MCF 10A (cell line): ENCODE data around the gene DEF6. TPM values are rescaled to one million over a fixed set of nuclear protein-coding genes. Genes with fewer than 3 reads are reported as not detected.

Experiments
- BruUV-seq: library from RNA; stranded (reverse); fragments of 400-500 nt; replicated peaks from 2 replicates; lab custom pipeline; 2021; lab: Mats Ljungman, UMichigan
- CTCF ChIA-PET: fragments of 300-600 bp; sonication (Branson Sonifier 250); formaldehyde crosslinking; extraction: SDS; loops from one replicate; lab custom pipeline; 2021; ENCODE audit warnings: antibody characterized with exemption, inconsistent platforms; lab: Yijun Ruan, JAX
- POLR2A ChIA-PET: fragments of 300-600, 350-650 bp; sonication (Branson Sonifier 250); formaldehyde crosslinking; extraction: SDS; loops from one replicate; lab custom pipeline; 2020; ENCODE audit warnings: antibody characterized with exemption, inconsistent platforms; lab: Yijun Ruan, JAX
- DNase-seq: peaks from one replicate; pipeline ENCODE4 v3.0.0-alpha.2; 2018; ENCODE audit not compliant: unreplicated experiment
- H3K27ac Mint-ChIP-seq: one replicate; pipeline ENCODE4 v1.8.0; 2022; ENCODE audit warnings: mild to moderate bottlenecking, low read depth, mixed read lengths; ENCODE audit not compliant: unreplicated experiment
- H3K27me3 Mint-ChIP-seq: one replicate; pipeline ENCODE4 v1.8.0; 2022; ENCODE audit warnings: mixed read lengths; ENCODE audit not compliant: insufficient read depth, unreplicated experiment
- H3K36me3 Mint-ChIP-seq: one replicate; pipeline ENCODE4 v1.8.0; 2022; ENCODE audit warnings: mild to moderate bottlenecking, moderate library complexity, mixed read lengths; ENCODE audit not compliant: insufficient read depth, unreplicated experiment
- H3K4me1 Mint-ChIP-seq: one replicate; pipeline ENCODE4 v1.8.0; 2022; ENCODE audit warnings: mixed read lengths; ENCODE audit not compliant: insufficient read depth, unreplicated experiment
- H3K4me3 Mint-ChIP-seq: one replicate; pipeline ENCODE4 v1.8.0; 2022; ENCODE audit warnings: mild to moderate bottlenecking, moderate library complexity, mixed read lengths; ENCODE audit not compliant: unreplicated experiment
- H3K9me3 Mint-ChIP-seq: one replicate; pipeline ENCODE4 v1.8.0; 2022; ENCODE audit warnings: mixed read lengths; ENCODE audit not compliant: unreplicated experiment
- intact Hi-C: fragments of 100-400 bp; cut with micrococcal nuclease; formaldehyde crosslinking; loops from 2 replicates; pipeline ENCODE4 v1.14.1; 2022
- total RNA-seq: library from RNA; stranded (reverse); gene quantifications from 2 replicates; pipeline ENCODE4 v1.2.3, GENCODE V29; 2022
- TF ChIP-seq, protein P1 (sequence below): fragments of 200-600 bp; IDR thresholded peaks from one replicate; pipeline ENCODE4 v1.8.0; 2022; ENCODE audit warnings: antibody characterized with exemption, mild to moderate bottlenecking; ENCODE audit not compliant: unreplicated experiment

DEF6 gene
- total RNA-seq, 1 experiment from 2014 or later: 23.1 TPM

DNA sequence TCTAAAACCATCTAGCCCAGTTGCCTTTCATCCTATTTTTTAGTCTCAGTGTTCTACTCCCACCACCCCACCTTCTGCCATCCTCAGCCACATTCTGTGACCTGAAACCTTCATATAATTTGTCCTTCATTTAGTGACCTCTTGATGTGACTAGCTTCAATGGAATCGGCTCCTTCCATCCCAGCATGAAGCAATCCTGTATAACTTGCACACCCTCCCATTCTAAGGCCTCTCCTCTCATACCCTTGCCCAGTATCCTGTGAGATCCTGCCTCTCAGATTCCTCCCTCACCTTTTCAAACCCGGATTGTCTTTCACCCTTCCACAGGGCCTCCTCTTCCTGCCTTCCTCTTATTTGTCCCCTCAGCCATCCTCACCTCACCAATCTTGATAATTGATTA, 35.0 kb upstream of the DEF6 start:
- peaks cover 6% of the 10 kb centered on the region for H3K36me3 Mint-ChIP-seq
- intact Hi-C loops: no loop called here
- peaks cover 39% of the 10 kb centered on the region for H3K4me1 Mint-ChIP-seq
- TF ChIP-seq, protein P1, sequence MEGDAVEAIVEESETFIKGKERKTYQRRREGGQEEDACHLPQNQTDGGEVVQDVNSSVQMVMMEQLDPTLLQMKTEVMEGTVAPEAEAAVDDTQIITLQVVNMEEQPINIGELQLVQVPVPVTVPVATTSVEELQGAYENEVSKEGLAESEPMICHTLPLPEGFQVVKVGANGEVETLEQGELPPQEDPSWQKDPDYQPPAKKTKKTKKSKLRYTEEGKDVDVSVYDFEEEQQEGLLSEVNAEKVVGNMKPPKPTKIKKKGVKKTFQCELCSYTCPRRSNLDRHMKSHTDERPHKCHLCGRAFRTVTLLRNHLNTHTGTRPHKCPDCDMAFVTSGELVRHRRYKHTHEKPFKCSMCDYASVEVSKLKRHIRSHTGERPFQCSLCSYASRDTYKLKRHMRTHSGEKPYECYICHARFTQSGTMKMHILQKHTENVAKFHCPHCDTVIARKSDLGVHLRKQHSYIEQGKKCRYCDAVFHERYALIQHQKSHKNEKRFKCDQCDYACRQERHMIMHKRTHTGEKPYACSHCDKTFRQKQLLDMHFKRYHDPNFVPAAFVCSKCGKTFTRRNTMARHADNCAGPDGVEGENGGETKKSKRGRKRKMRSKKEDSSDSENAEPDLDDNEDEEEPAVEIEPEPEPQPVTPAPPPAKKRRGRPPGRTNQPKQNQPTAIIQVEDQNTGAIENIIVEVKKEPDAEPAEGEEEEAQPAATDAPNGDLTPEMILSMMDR: no peak
- peak overlapping the region; percentile 17 for H3K27ac Mint-ChIP-seq
- no TSS peak for BruUV-seq
- DNase-seq: no peak
- H3K27me3 Mint-ChIP-seq: no peaks in the 10 kb centered on the region
- H3K9me3 Mint-ChIP-seq: no peaks in the 10 kb centered on the region
- POLR2A ChIA-PET: interaction anchor here (0.6 kb wide), 1 partner anchor 134 kb away, joined by 3 read pairs; no protein-coding TSS in a partner anchor
- CTCF ChIA-PET: no interaction called here
- peak overlapping the region; percentile 0 for H3K4me3 Mint-ChIP-seq

- intact Hi-C loops: no loop called here
- ChIA-PET CTCF (interaction anchor here (0.8 to 2.9 kb wide), 2 partner anchors 21 to 39 kb away, joined by 4 to 6 read pairs; no protein-coding TSS in a partner anchor), POLR2A (interaction anchor here (0.5 to 1.2 kb wide), 3 partner anchors 230 to 377 kb away, joined by 3 read pairs; partner anchors contain the start of gene TAF11)
- no peak overlapping the region for H3K27ac Mint-ChIP-seq
- H3K9me3 Mint-ChIP-seq: no peaks in the 10 kb centered on the region
- TF ChIP-seq, protein P1: no peak
- peaks cover 39% of the 10 kb centered on the region for H3K4me1 Mint-ChIP-seq
- H3K36me3 Mint-ChIP-seq: no peaks in the 10 kb centered on the region
- no peaks in the 10 kb centered on the region for H3K27me3 Mint-ChIP-seq
- DNase-seq: no peak
- no peak overlapping the region for H3K4me3 Mint-ChIP-seq
- BruUV-seq: no TSS peak
Observed at GRCh38 chr6:35264550-35265274, 32.9 kb upstream of the DEF6 start.

- CTCF ChIA-PET: interaction anchor here (2.9 kb wide), 1 partner anchor 20 kb away, joined by 6 read pairs; no protein-coding TSS in a partner anchor
- no peak overlapping the region for H3K4me3 Mint-ChIP-seq
Observed at GRCh38 chr6:35265523-35265922, 32.1 kb upstream of the DEF6 start.

GRCh38 chr6:35267446-35267845, 30.2 kb upstream of the DEF6 start:
- POLR2A ChIA-PET: no interaction called here
- intact Hi-C loops: no loop called here
- CTCF ChIA-PET: no interaction called here
- no peak for DNase-seq
- TF ChIP-seq, protein P1: no peak
- H3K27ac Mint-ChIP-seq: no peak overlapping the region
- H3K36me3 Mint-ChIP-seq: no peaks in the 10 kb centered on the region
- no TSS peak for BruUV-seq
- H3K9me3 Mint-ChIP-seq: no peaks in the 10 kb centered on the region
- no peaks in the 10 kb centered on the region for H3K27me3 Mint-ChIP-seq
- H3K4me3 Mint-ChIP-seq: no peak overlapping the region
- H3K4me1 Mint-ChIP-seq: peaks cover 17% of the 10 kb centered on the region

More at GRCh38 chr6:35265523-35265922, 32.1 kb upstream of the DEF6 start:
- Mint-ChIP-seq H3K9me3 (no peaks in the 10 kb centered on the region), H3K27me3 (no peaks in the 10 kb centered on the region), H3K27ac (no peak overlapping the region), H3K4me1 (peaks cover 33% of the 10 kb centered on the region), H3K36me3 (no peaks in the 10 kb centered on the region)
- no peak for DNase-seq
- BruUV-seq: no TSS peak
- POLR2A ChIA-PET: interaction anchor here (1.2 kb wide), 1 partner anchor 377 kb away, joined by 3 read pairs; the partner anchor contains the start of gene TAF11
- TF ChIP-seq, protein P1: no peak
- intact Hi-C loops: no loop called here
